Dermis microvascular lymphatic vessel endothelial cell (primary cell): ENCODE results near the gene SQSTM1. TPM values are rescaled to one million over a fixed set of nuclear protein-coding genes. Genes with fewer than 3 reads are reported as not detected.

Source experiments
- DNase-seq, 2 donors: peaks; one replicate each; pipeline versions ENCODE4 v3.0.0 to v3.0.0-alpha.2; 2010; ENCODE audit warnings: low read depth in 2 of 2
- total RNA-seq: library from RNA; depleted of rRNA; stranded (reverse); fragments of >200 nt; gene quantifications from 2 replicates; pipeline ENCODE4 v1.2.1, GENCODE V29; 2014

The SQSTM1 gene
- total RNA-seq, 1 donor from 2014 or later = 517 TPM

DNA sequence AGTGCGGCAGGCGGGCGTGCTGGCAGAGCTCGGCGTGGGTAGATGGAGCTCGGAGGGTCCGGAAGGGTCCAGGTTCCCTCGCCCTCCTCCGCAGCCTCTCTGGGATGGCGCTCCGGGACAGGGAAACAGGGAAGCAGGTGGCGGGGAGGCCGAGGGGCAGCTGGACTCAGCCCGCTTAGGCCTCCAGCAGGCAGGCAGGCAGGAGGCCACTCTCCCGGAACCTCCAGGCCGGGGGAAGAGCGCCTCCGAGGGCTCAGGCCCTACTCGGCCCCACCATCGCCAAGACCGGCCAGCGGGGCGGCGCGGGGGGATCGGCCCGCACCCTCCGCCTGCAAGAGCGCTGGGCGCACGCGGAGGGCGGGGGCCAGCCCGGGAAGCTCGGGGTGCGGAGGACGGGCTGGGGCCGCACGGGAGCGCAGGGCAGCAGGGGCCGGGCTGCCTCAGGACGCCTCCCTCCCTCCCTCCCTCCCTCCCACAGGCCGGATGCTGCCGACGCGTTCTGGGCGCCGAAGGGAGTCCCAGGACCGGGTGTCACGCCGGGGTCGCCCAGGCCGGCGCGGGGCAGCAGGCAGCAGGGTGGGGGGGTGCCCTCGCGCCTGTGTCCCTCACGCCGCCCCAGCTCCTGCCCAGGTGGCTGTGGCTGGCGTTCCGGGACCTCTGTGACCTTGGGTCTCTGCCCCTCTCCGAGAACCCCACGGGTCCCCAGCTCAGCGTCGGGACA, 15.0 kb upstream of the SQSTM1 start:
- DNase-seq = peak in 1 of 2 donors; percentile 58

DNA sequence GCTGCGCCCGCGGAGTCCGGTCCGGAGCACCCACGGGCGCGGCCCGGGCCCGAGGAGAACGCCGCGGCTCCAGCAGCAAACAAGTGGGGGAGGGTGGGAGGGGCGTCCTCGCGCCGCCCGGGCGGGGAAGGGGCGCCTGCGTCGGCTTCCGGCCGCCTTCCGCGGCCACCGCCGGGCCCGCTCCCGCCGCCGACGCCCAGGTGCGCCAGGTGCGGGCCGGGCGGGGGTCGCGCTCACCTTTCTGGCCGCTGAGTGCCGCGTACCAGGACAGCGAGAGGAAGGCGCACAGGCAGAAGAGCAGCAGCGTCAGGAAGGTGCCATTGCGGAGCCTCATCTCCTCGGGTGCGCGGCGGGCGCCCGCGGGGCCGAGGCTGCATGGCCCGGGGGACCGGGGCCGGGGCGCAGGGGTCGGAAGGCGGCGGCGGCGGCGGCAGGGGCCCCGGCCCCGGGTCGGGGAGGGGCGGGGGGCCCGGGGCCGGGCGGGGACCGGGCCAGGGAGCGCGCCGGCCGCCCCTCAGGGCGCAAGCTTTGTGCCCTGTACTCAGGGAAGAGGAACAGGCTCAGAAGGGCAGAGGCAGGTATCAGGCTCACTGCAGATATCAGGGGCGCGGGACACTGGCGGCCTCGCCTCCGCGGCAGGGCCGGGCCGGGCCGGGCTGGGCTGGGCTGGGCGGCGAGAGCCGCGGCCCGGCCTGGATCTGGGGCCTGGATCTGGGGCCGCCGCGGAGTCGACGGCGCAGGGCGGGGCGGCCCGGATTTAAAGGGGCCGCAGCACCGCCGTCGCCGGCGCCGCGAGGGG, 14.3 kb upstream of the SQSTM1 start, which contains the start of gene MGAT4B:
Gene MGAT4B (minus strand): TSS at position 617 of the 799 bp plus-strand sequence. CDS start 283 bp downstream, at position 334.
- DNase-seq = peak in 1 of 2 donors; percentile 82

DNA sequence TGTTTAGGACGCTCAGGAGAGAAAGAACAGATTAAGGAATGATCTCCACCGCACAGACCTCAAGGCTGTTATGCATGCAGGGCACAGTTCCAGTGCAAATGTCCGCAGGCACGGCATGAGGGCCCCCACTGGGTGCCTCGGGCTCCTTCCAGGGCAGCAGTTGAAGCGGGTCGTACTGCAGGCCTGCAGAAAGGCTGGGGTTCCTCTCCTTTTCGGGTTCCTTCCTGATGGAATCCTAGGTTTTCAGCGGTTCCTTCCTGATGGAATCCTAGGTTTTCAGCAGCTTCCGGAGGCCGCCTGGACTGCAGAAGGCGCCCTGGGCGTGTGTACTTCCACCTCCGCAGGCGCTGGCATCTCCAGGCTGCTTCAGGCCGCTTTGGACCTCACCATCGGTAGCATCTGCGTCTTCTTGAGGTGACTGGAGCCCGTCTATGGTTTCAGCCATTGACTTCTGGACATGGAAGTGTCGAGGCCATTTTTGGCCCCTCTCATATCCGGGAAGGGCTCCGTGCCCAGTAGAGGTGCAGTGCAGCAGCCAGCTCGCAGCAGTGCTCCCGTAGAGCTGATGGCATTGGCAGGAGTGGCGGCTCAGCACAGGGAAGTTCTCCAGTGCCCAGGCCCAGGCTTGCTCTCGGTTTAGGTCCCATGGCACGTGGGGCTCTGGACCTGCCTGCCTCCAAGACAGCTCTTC, 8.4 kb upstream of the SQSTM1 start:
- DNase-seq = no peak

DNA sequence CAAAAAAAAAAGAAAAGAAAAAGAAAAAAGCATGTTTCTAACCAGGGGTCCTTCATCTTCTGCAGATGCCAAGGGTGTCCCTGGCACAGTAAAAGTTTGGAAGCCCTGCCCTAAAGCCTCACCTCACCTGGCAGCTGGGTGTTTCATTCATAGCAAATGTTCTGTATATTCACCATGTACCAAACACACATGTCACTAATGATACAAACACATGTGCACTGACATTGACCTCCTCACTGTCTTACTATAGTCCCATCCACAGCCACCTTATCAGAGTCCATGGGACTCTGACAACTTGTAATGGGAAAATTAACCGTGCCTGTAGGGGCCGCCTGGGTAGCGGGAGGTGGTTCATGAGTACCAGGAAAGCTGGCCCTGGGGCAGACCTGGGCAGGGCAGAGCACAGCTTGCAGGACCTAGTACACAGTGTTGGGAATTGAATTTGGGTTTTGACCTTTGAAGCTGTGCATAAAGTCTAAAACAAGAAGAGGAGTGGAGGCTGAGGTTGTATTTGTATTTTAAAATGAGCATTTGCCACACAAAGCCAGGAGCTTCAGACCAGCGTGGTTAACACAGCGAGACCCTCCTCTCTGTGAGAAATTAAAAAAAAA, 7.6 kb upstream of the SQSTM1 start:
- no peak for DNase-seq

DNA sequence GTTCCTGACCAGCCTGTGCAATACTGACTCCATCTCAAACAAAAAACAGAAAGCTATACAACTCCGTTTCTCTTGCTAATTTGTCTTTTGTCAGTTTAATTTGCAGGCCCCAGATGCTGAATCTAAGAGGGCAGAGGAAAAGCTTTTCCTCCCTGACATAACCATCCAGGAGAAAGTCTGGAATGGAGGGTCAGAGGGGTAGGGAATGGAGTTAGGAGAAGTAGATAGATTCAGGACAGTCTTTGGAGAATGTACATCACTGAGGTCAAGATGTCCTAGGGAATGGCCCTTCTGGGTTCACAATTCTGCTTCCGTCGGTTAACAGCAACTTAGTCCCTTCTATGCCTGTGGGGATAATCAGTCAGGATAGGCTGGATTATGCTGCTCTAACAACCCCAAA, 6.6 kb upstream of the SQSTM1 start:
- no peak for DNase-seq

DNA sequence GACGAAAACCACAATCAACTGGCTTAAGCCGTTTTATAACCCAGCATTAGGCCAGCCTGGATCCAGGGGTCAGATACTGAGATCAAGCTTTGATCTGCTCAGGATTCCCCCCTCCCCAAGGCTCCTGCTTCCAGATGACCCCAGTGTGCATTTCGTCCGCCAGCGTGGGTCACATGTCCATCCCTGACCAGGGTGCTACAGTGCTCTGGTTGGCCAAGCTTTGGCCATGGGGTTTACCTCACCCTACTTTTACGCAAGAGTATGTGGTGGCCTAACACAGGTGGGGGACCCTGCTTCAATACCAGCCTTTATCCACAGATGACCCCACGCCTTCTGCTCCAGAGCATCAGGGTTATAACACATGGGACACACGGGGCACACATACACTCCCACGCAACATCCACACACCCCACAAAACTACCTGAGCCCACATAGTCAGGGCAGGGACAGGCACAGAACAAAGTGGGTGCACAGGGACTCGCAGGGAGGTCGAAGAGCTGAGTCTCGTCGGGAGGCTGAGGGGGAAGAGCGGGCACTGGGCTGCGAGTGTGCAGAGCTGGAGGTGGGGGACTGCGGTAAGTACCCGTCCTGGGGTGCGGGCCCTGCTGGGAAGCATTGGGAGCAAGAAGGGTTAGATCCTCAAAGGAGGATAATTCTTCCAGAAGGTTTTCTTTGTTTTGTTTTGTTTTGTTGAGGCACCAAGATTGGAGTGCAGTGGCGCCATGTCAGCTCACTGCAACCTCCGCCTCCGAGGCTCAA, 5.0 kb upstream of the SQSTM1 start:
- DNase-seq = no peak

DNA sequence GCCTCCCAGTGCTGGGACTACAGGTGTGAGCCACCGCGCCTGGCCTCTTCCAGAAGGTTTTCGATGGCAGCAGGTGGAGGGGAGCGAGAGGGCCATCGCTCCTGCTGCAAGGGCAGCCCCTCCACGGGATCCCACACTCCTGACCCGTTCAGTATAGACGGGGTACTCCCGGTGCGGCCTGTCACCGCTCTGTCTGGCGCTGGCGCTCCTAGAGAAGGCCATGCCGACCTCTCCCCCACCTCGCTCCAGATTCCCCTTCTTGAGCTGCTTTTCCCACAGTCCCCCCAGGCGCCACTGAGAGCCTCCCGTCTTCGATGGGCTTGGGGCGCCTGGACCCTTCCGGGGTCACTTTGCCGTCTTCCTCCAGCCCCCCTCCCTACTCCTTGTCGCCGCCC, 4.3 kb upstream of the SQSTM1 start:
- DNase-seq = no peak

DNA sequence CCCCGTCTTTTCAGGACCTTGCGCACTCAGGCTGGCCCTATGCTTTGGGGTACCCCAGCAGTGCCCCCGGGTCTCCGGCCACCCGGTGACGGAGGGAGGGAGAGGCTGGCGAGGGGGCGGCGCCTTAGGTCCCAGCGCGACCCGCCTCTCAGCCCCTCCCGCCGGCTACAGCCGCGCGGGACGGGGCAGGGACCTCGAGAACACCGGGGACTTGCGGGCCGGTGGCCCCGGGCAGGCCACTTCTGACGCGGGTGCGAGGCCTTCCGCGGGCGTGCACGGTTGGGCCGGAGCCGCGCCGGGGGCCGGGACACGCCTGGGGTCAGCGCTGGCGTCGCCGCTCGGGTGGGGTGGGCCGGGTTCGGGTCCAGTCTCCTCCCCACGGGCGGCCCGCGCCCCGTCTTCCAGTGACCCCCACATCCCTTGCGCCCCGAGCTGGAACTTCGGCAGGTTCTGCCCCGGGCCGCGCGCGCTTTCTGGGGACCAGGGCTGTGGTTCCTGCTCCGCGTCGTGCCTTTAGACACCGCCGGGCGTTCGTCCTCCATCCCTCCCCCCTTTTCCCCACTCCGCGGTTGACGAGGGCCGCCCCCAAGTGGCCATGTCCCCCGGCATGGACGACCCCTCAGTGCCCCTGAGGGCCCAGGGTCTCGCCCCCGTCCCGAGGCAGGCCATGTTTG, 3.8 kb upstream of the SQSTM1 start:
- no peak for DNase-seq

DNA sequence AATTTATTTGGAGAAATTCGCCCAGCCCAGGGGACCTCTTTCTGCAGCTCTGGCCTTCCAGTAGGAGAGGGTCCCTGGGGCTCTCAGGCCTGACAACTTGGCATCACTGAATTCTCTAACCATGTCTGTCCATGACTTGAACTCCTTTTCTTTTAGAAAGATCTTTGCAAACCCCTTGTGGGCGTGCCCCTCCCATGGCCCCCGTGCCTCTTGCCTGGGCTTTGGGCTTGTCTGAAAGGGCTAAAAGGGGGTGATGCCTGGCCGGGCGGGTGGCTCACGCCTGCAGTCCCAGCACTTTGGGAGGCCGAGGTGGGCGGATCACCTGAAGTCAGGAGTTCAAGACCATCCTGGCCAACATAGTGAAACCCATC, 3.2 kb upstream of the SQSTM1 start:
- no peak for DNase-seq

DNA sequence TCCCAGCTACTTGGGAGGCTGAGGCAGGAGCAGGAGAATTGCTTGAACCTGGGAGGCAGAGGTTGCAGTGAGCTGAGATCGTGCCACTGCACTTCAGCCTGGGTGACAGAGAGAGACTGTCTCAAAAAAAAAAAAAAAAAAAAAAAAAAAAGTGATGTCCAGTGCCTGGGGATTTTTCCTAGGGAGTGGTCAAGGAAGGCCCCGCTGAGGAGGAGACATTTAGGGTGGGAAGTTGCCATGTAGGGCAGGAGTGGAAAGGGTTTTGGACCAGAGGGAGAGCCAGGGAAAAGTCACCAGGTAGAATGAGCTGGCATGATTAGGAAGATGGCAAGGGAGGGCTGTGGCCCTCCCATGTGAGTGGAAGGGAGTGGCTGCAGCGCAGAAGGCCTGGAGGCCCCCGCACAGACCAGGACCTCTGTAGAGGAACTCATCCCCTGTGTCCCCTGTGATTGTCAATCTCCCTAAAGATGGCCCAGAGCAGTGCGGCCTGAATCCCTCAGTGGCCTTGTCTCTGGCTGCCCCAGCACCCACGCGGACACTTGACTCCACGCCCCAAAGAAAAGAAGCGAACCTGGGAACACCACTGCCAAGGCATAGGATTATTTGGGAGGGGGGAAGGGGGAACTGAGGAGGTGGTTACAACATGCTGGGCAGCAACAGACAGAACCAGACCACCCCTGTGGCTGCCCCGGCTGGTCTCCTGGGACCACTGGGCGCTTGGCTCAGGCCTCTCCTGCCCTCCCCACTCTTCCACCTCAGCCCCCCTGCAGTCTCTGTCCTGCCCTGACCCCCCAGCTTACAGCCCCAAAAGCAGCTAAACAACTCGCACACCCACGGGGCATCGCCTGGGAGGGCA, 2.6 kb upstream of the SQSTM1 start:
- no peak for DNase-seq

DNA sequence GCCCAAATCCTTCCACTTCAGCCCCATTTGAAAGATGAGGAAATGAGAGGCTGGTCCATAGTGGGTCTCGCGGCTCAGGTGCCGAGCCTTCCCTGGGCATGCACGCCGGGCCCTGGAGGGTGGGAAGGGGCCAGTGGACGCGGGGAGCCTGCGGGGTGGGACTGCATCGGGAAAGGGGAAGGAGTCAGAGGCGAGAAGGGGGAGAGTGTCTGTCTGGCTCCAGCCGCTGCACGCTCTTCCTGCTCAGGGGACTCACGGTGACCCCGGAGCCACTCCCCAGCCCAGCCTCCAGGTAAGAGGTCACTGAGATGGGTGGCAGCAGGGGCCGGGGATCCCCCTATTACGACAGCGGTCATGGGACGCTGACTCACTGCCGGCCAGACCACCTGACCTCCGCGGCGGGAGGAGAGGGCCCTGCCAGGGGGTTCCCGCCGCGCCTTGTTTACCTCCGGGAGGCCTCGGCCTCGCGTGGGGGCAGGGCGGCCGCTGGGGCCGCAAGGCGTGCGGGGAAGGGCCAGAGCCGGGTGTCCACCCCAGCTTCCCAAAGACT, 1.9 kb upstream of the SQSTM1 start:
- peak; percentile 96 to 99 for DNase-seq

DNA sequence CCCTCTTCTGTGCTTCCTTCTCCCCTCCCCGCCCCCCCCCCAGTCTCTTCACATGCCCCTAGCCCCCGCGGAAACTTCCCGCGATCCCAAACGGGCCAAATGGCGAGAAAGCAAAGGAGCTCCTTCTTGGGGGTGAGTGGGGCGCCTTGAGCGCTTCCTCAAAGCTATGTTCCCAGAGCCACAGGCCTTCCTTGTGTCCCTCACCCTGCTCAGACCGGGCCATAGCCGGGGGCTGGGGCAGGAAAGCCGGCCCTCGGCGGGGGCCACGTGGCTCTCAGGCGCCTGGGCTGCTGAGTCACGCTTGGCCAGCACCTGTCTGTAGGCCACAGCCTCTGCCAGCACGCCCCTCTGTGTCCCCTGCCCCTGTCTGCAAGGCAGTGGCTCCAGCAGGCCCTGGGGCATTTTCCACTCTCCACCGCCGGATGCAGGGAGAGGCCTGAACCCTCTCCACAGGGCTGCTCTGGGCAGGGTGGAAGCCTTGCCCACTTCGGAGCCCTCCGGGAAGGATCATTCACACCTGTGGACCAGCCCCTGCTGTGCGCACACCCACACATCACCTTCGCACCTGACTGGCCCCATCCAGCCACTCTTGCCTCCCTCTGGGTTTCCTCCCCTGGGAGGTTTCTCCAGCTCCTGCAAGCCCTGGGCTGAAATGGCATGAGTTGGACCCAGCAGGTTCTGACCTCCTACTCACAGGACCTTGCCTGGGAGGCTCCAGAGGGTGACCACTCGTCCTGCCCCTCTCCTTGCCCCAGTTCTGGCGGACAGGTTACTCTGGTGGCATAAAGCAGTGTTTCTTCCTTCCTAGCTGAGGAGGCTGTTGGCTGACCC, 1.2 kb upstream of the SQSTM1 start:
- peak; percentile 82 to 95 for DNase-seq

DNA sequence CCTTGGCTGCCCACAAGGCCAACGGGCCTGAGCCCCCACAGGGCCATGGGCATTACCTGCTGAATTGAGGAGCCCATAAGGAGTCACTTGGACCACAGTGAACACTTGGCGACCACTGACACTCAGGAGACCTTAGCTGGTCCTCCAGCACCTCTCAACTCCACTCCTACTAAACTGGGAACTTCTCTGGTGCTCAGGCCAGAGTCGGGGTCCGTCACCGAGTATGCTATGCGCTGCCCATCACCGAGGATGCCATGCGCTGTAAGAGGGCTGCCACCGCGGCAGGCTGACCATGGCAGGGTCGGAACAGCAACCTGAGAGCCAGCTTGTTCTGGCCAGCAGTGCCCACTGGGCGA, 600 bp upstream of the SQSTM1 start:
- DNase-seq = no peak

DNA sequence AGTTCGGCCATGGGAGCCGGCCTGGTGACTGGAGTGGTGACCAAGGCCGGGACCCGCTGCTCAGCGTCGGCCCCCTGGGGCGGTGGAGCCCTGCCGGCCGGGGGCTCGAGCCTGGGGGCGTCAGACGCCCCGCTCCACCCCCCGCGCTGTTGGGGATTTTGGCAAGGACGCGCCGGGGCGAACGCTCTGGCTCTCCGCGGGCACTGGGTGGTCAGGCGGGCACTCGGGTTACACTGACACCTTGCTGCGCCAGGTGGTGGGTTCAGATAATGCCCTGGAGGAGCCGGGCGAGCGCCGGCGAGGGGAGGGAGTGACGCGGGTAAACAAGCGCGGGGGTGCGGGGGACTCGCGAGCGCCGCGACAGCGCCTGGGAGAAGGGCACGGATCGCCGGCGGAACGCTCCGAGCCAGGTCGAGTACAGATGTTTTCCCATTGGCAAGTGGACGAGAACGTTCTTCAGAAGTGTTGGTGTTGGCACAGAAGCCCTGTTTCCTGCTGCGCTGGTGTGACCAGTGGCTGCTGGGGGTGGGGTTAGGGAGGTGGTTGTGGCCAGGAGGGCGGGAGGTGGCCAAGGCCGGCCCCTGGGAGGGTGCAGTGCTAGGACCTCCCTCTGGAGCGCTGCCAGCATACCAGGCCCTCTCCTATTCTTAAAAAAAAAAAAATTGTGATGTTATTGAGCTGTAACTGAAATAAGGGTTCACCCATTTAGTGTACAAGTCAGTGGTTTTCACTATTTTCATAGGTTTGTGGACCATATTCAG, 773 bp downstream of the SQSTM1 start:
- DNase-seq = peak; percentile 94 to 95

DNA sequence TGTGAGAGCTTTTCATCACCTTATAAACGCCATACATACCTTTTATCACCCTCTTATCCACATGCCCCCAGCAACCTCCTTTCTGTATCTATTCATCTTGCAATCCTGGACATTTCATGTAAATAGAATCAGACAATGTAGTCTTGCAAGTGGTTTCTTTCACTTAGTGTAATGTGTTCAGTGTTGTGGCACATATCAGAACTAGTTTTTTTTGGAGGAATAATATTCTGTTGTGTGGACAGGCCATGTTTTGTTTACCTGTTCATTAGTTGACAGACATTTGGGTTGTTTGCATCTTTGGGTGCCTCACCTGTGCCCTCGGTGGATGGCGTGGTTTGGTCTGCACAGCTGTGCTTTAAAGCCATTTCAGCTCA, 1.3 kb downstream of the SQSTM1 start:
- DNase-seq = no peak

DNA sequence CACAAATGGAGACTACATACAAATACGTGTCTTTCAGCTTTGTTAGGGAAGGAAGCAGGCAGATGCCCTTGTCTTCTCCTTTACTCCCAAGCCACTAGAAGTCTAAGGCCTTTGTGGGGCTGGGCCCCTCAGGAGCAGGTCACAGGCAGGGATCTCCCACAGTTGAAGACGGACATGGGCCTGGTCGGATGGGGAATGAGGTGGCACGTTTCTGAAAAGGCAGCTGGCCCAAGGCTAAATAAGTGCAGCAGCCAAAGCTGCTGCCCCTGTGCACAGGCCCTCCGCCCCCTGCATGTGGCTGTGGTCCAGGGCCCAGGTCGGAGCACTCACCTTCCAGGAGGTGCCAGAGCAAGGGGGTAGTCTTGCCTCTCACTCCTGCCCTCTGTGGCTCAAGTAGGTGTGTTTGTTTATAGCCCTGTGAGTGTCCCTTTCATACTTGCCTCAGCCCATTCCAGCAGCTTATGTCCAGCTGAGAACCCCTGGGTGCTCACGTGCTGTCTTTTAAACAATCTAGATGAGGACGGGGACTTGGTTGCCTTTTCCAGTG, 1.8 kb downstream of the SQSTM1 start:
- no peak for DNase-seq

DNA sequence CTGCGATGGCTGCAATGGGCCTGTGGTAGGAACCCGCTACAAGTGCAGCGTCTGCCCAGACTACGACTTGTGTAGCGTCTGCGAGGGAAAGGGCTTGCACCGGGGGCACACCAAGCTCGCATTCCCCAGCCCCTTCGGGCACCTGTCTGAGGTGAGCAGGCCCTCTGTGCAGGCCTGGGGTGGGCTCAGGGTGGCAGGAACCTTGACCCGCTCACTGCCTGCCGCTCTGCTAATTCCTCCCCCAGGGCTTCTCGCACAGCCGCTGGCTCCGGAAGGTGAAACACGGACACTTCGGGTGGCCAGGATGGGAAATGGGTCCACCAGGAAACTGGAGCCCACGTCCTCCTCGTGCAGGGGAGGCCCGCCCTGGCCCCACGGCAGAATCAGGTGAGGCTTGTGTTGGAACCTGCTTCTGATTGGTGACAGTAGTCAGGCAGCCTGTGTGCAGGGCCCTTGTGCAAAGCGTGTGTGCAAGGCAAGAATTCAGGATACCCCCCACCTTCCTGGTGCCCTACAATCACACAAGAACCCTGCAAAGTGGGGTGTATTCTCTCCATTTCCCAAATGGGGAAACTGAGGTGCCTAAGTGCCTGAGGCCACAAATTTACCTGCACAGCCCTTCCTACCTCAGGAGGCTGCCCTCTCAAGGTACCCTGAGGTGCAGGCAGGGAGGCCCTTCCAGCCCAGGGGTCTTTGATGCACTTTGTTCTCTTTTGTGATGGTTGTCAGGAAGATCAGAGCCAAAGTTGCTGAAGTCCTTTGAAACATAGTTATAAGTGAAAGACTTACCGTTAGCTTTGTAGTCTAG, 3.4 kb downstream of the SQSTM1 start:
- DNase-seq = no peak
